H1 (cell line): Measurements from ENCODE around the gene FBXO2. TPM values are rescaled to one million over a fixed set of nuclear protein-coding genes. Genes with fewer than 3 reads are reported as not detected.

Experiments
- CTCF ChIA-PET: fragments of 300-600 bp; sonication (Branson Sonifier 250); formaldehyde crosslinking; loops from one replicate; lab custom pipeline; 2021; ENCODE audit not compliant: partially characterized antibody; lab: Charles Lee
- POLR2A ChIA-PET: fragments of 300-600 bp; sonication (Branson Sonifier 250); formaldehyde crosslinking; loops from one replicate; lab custom pipeline; 2021; ENCODE audit warnings: inconsistent platforms; ENCODE audit not compliant: partially characterized antibody; lab: Charles Lee
- DNase-seq, 2 experiments: peaks; one replicate each; pipeline versions ENCODE4 v3.0.0 to v3.0.0-alpha.2; 2010 to 2022; ENCODE audit warnings: low spot score in 2 of 2, low read depth in 1 of 2, mixed read lengths in 1 of 2
- FAIRE-seq: peaks from 2 replicates; lab custom pipeline; 2011; peaks lifted over from hg19 to GRCh38; lab: Jason Lieb, UNC
- H2AFZ ChIP-seq: 2 replicates; pipeline ENCODE4 v1.8.1; 2012; ENCODE audit warnings: low read length, inconsistent platforms
- H2AK5ac ChIP-seq: 2 replicates; pipeline ENCODE4 v1.6.1; 2013; ENCODE audit warnings: low read depth, low read length
- H2BK120ac ChIP-seq: replicated peaks from 2 replicates; pipeline ENCODE3; 2013; ENCODE audit warnings: low read depth, low read length, inconsistent platforms
- H2BK12ac ChIP-seq: 2 replicates; pipeline ENCODE4 v1.6.1; 2013; ENCODE audit warnings: low read depth, low read length
- H2BK15ac ChIP-seq: 2 replicates; pipeline ENCODE4 v1.6.1; 2013; ENCODE audit warnings: low read length
- H2BK20ac ChIP-seq: 2 replicates; pipeline ENCODE4 v1.6.1; 2013; ENCODE audit warnings: low read length
- H2BK5ac ChIP-seq: 2 replicates; pipeline ENCODE4 v1.6.1; 2013; ENCODE audit warnings: low read depth, low read length
- H3K14ac ChIP-seq: 2 replicates; pipeline ENCODE4 v1.6.1; 2013; ENCODE audit warnings: inconsistent platforms; ENCODE audit not compliant: insufficient read length
- H3K18ac ChIP-seq: 2 replicates; pipeline ENCODE4 v1.6.1; 2013; ENCODE audit warnings: low read length; ENCODE audit errors: extremely low read depth
- H3K23ac ChIP-seq: 2 replicates; pipeline ENCODE4 v1.6.1; 2013; ENCODE audit warnings: inconsistent platforms; ENCODE audit not compliant: insufficient read length
- H3K23me2 ChIP-seq: 2 replicates; pipeline ENCODE4 v1.6.1; 2013; ENCODE audit warnings: low read depth, low read length
- H3K27ac ChIP-seq: 2 replicates; pipeline ENCODE4 v1.6.1; 2011; ENCODE audit warnings: low read depth, low read length, inconsistent platforms
- H3K27me3 ChIP-seq, 4 experiments: replicated peaks in 1 of 4; 1 replicate in 1 of 4; 2 replicates in 3 of 4; pipeline versions ENCODE4 v1.6.1 to v1.8.1; 2011 to 2013; ENCODE audit warnings: low read length in 3 of 4, mild to moderate bottlenecking in 3 of 4, inconsistent platforms in 2 of 4, mixed read lengths in 2 of 4, moderate library complexity in 1 of 4; ENCODE audit not compliant: control insufficient read depth in 3 of 4, insufficient read depth in 3 of 4; ENCODE audit errors: extremely low read depth in 1 of 4
- H3K36me3 ChIP-seq, 4 experiments: 2 replicates each; pipeline versions ENCODE4 v1.6.1 to v1.8.1; 2011 to 2013; ENCODE audit warnings: mild to moderate bottlenecking in 4 of 4, low read length in 3 of 4, moderate library complexity in 2 of 4, control low read depth in 1 of 4, inconsistent platforms in 1 of 4; ENCODE audit not compliant: insufficient read depth in 4 of 4, control insufficient read depth in 2 of 4
- H3K4ac ChIP-seq: replicated peaks from 2 replicates; pipeline ENCODE3; 2013; ENCODE audit warnings: low read length, low read depth, mixed read lengths, inconsistent platforms; ENCODE audit not compliant: insufficient read length
- H3K4me1 ChIP-seq, 4 experiments: replicated peaks in 1 of 4; 1 replicate in 1 of 4; 2 replicates in 3 of 4; pipeline versions ENCODE4 v1.6.1 to v1.8.1; 2011 to 2013; ENCODE audit warnings: low read length in 3 of 4, inconsistent platforms in 2 of 4, mixed read lengths in 1 of 4; ENCODE audit not compliant: insufficient read depth in 4 of 4, control insufficient read depth in 3 of 4
- H3K4me2 ChIP-seq, 2 experiments: 2 replicates each; pipeline versions ENCODE4 v1.6.1 to v1.8.1; 2011 to 2013; ENCODE audit warnings: low read depth in 2 of 2, low read length in 2 of 2, control low read depth in 1 of 2, inconsistent platforms in 1 of 2, mild to moderate bottlenecking in 1 of 2; ENCODE audit not compliant: insufficient read depth in 1 of 2
- H3K4me3 ChIP-seq, 4 experiments: fragments of 200-600, 300-600 bp in 1 of 4; sonication (generic), shearing (Covaris generic), sonication (Bioruptor Twin) in 1 of 4; 2 replicates each; pipeline versions ENCODE4 v1.5.1 to v1.8.1; 2011 to 2016; ENCODE audit warnings: low read length in 4 of 4, low read depth in 3 of 4, control low read depth in 2 of 4, inconsistent platforms in 2 of 4, mild to moderate bottlenecking in 2 of 4, mixed read lengths in 1 of 4, moderate library complexity in 1 of 4; ENCODE audit not compliant: insufficient read depth in 2 of 4; ENCODE audit errors: extremely low read depth in 1 of 4
- H3K56ac ChIP-seq: replicated peaks from 2 replicates; pipeline ENCODE3; 2013; ENCODE audit warnings: low read depth, mild to moderate bottlenecking, mixed read lengths, low read length, inconsistent platforms; ENCODE audit not compliant: insufficient read length
- H3K79me1 ChIP-seq: 2 replicates; pipeline ENCODE4 v1.6.1; 2013; ENCODE audit warnings: low read depth, low read length, control low read depth
- H3K79me2 ChIP-seq, 2 experiments: 2 replicates each; pipeline versions ENCODE4 v1.6.1 to v1.8.1; 2012 to 2013; ENCODE audit warnings: low read length in 2 of 2, mild to moderate bottlenecking in 2 of 2, inconsistent platforms in 1 of 2; ENCODE audit not compliant: insufficient read depth in 2 of 2, control insufficient read depth in 1 of 2
- H3K9ac ChIP-seq, 4 experiments: replicated peaks in 1 of 4; 1 replicate in 1 of 4; 2 replicates in 3 of 4; pipeline versions ENCODE4 v1.6.1 to v1.8.1; 2011 to 2013; ENCODE audit warnings: low read depth in 3 of 4, low read length in 3 of 4, control low read depth in 2 of 4, mild to moderate bottlenecking in 2 of 4, moderate library complexity in 2 of 4, inconsistent platforms in 1 of 4; ENCODE audit errors: extremely low read depth in 1 of 4
- H3K9me3 ChIP-seq, 2 experiments: 2 replicates each; pipeline versions ENCODE4 v1.6.1 to v1.8.1; 2012 to 2013; ENCODE audit warnings: mild to moderate bottlenecking in 2 of 2, moderate library complexity in 2 of 2, control low read depth in 1 of 2, inconsistent platforms in 1 of 2, low read depth in 1 of 2, low read length in 1 of 2, mixed read lengths in 1 of 2; ENCODE audit not compliant: insufficient read depth in 2 of 2
- H4K20me1 ChIP-seq, 2 experiments: replicated peaks in 1 of 2; 2 replicates each; pipeline versions ENCODE3 to v1.8.1; 2011 to 2013; ENCODE audit warnings: inconsistent platforms in 2 of 2, low read length in 2 of 2, mild to moderate bottlenecking in 1 of 2; ENCODE audit not compliant: insufficient read depth in 2 of 2, control insufficient read depth in 1 of 2
- H4K5ac ChIP-seq: 2 replicates; pipeline ENCODE4 v1.6.1; 2013; ENCODE audit warnings: low read length, low read depth, mixed read lengths, inconsistent platforms; ENCODE audit not compliant: insufficient read length
- H4K8ac ChIP-seq: 2 replicates; pipeline ENCODE4 v1.8.0; 2013; ENCODE audit warnings: mild to moderate bottlenecking, moderate library complexity, low read length, inconsistent platforms; ENCODE audit not compliant: insufficient read depth; ENCODE audit errors: extremely low read depth
- H4K91ac ChIP-seq: replicated peaks from 2 replicates; pipeline ENCODE3; 2013; ENCODE audit warnings: low read length, mixed read lengths, inconsistent platforms; ENCODE audit not compliant: insufficient read length
- CBX8 ChIP-seq: fragments of 300-800, 300-1000 bp; sonication (generic); IDR thresholded peaks from 2 replicates; pipeline ENCODE4 v1.7.1; 2016; ENCODE audit warnings: low read depth, low read length, borderline replicate concordance
- CREB1 ChIP-seq: IDR thresholded peaks from 2 replicates; pipeline ENCODE4 v1.6.1; 2012; ENCODE audit warnings: inconsistent platforms
- GTF2F1 ChIP-seq: IDR thresholded peaks from 2 replicates; pipeline ENCODE4 v1.6.1; 2012; ENCODE audit warnings: low read depth, low read length, improper control_type of control experiment, borderline replicate concordance
- HDAC2 ChIP-seq, 2 experiments: fragments of 300-600 bp in 1 of 2; sonication (generic) in 1 of 2; IDR thresholded peaks; 2 replicates each; pipeline ENCODE4 v1.6.1; 2011 to 2012; ENCODE audit warnings: low read depth in 2 of 2, low read length in 2 of 2, mild to moderate bottlenecking in 2 of 2, moderate library complexity in 2 of 2, borderline replicate concordance in 1 of 2, inconsistent platforms in 1 of 2
- JUN ChIP-seq: IDR thresholded peaks from 2 replicates; pipeline ENCODE4 v1.6.1; 2011; ENCODE audit warnings: low read depth, mild to moderate bottlenecking, improper control_type of control experiment, low read length
- KDM4A ChIP-seq: IDR thresholded peaks from one replicate; pipeline ENCODE4 v1.7.1; 2012; ENCODE audit warnings: low read depth, mild to moderate bottlenecking, moderate library complexity, low read length, inconsistent platforms; ENCODE audit not compliant: severe bottlenecking
- POLR2A ChIP-seq, 2 experiments: IDR thresholded peaks; 1 replicate in 1 of 2; 2 replicates in 1 of 2; pipeline ENCODE4 v1.6.1; 2011; ENCODE audit warnings: low read depth in 2 of 2, low read length in 2 of 2, mild to moderate bottlenecking in 2 of 2; ENCODE audit errors: control extremely low read depth in 1 of 2
- POLR2AphosphoS5 ChIP-seq: IDR thresholded peaks from 2 replicates; pipeline ENCODE4 v1.6.1; 2011; ENCODE audit warnings: low read depth, low read length
- RFX5 ChIP-seq: IDR thresholded peaks from 2 replicates; pipeline ENCODE4 v1.6.1; 2011; ENCODE audit warnings: low read depth, low read length, improper control_type of control experiment, borderline replicate concordance
- YY1 ChIP-seq: IDR thresholded peaks from 2 replicates; pipeline ENCODE4 v1.6.1; 2011; ENCODE audit warnings: low read depth, mild to moderate bottlenecking, low read length
- WGBS, 2 experiments: shearing (Covaris generic) in 1 of 2; methylation state at CpG; one replicate each; pipeline versions ENCODE4 v1.1.6 to v1.1.7; 2013 to 2015; ENCODE audit warnings: low lambda C conversion rate in 2 of 2, mixed read lengths in 2 of 2, inconsistent platforms in 1 of 2, low coverage in 1 of 2, missing lambda C conversion rate in 1 of 2; ENCODE audit not compliant: insufficient replicate concordance in 2 of 2, insufficient coverage in 1 of 2, insufficient read length in 1 of 2; ENCODE audit errors: extremely low coverage in 1 of 2, missing lambda C conversion rate in 1 of 2; 5-methylcytosine and 5-hydroxymethylcytosine counted together
- polyA plus RNA-seq, 7 experiments: library from polyadenylated mRNA; depleted of rRNA in 3 of 7; stranded (reverse) in 5 of 7; unstranded in 2 of 7; fragments of >200 nt in 5 of 7; fragments of 200-250 nt in 2 of 7; gene quantifications; 1 replicate in 5 of 7; 2 replicates in 1 of 7; 4 replicates in 1 of 7; pipeline versions ENCODE4 v1.2.1 to v1.2.3, GENCODE V29; 2011 to 2013; ENCODE audit warnings: missing spikeins in 2 of 7, mixed read lengths in 2 of 7
- total RNA-seq: library from RNA; stranded (reverse); fragmentation: NEBNext Ultra II Directional; extraction: Animal tissue kit (Norgen Biotek cat#: 25700); gene quantifications from 2 replicates; pipeline ENCODE4 v1.2.1, GENCODE V29; 2021

FBXO2 gene
- total and polyA plus RNA-seq, 2 of the 8 experiments (the other 6 are each of a cell fraction or from before 2014, with no cell fraction given), result 51.3 to 57.9 TPM

- no peak for DNase-seq
- 2% methylated on average over 52 of the region's 64 CpGs; no CpG with 5 or more reads in 1 of the 2 experiments for WGBS, 2 experiments
- H3K4me1 ChIP-seq, result peaks cover 12 to 40% (median 31%) of the 10 kb centered on the region in 4 experiments
- TF ChIP-seq CBX8, result no peak
- TF ChIP-seq YY1, result no peak
- peak; percentile 57 to 65; a peak in 2 of 3 replicates for TF ChIP-seq POLR2A (IDR thresholded peaks at IDR 0.05; ENCODE audit: control extremely low read depth in 1 of 2, low read depth in 2 of 2, low read length in 2 of 2)
- 0 out of 4 replicates have a peak, but pooled peaks of 1 of the 2 experiments have one; percentile 74 for TF ChIP-seq HDAC2 (IDR thresholded peaks at IDR 0.05; ENCODE audit: borderline replicate concordance in 1 of 2, low read depth in 2 of 2, low read length in 2 of 2)
- peak; percentile 24; the same call in 1 of the 2 replicates for TF ChIP-seq CREB1
- no peak for TF ChIP-seq RFX5
- 0 out of 2 replicates have a peak, but pooled peaks have one; percentile 23 for TF ChIP-seq JUN
- TF ChIP-seq POLR2AphosphoS5, result peak; percentile 71
- no peak for TF ChIP-seq KDM4A
- TF ChIP-seq GTF2F1, result no peak
These were observed 36.4 kb upstream of the FBXO2 start for GRCh38 chr1:11690397-11691301.

More at GRCh38 chr1:11690397-11691301, 36.4 kb upstream of the FBXO2 start:
- H3K9me3 ChIP-seq, result no peaks in the 10 kb centered on the region
- H2BK120ac ChIP-seq, result peak overlapping the region; percentile 75
- H2BK12ac ChIP-seq, result peak overlapping the region; percentile 100
- peaks cover 3 to 11% of the 10 kb centered on the region in 2 experiments for H4K20me1 ChIP-seq
- no peak overlapping the region for H2AFZ ChIP-seq
- H3K14ac ChIP-seq, result peak overlapping the region; percentile 70
- peak overlapping the region; percentile 83; the same call in 1 of the 2 replicates for H2BK15ac ChIP-seq
- CTCF ChIA-PET, result interaction anchor here (0.7 to 21.6 kb wide), 17 partner anchors 9 to 264 kb away, joined by 3 to 266 read pairs (median 5); partner anchors contain the start of gene MAD2L2
- H3K79me1 ChIP-seq, result peaks cover 30% of the 10 kb centered on the region
- peak overlapping the region; percentile 61 for H3K4ac ChIP-seq
- peaks cover 23% of the 10 kb centered on the region for H3K23me2 ChIP-seq
- peak overlapping the region; percentile 88 for H3K56ac ChIP-seq
- H4K91ac ChIP-seq, result peak overlapping the region; percentile 96
- peak overlapping the region; percentile 100 for H2BK5ac ChIP-seq
- peak; percentile 19 for FAIRE-seq
- peaks cover 0 to 2% (median 0%) of the 10 kb centered on the region in 4 experiments; a peak in 2 of 7 replicates for H3K27me3 ChIP-seq
- H3K9ac ChIP-seq, result peak overlapping the region; percentile 89 to 99 (median 96)
- peak overlapping the region; percentile 97 for H3K27ac ChIP-seq
- H2AK5ac ChIP-seq, result peak overlapping the region; percentile 99
- peak overlapping the region; percentile 96 to 99 for H3K4me2 ChIP-seq
- peak overlapping the region; percentile 80; the same call in 1 of the 2 replicates for H2BK20ac ChIP-seq
- no peak overlapping the region for H3K23ac ChIP-seq
- peak overlapping the region; percentile 99 for H3K18ac ChIP-seq
- H4K5ac ChIP-seq, result peak overlapping the region; percentile 58
- POLR2A ChIA-PET, result interaction anchor here (0.6 to 32.0 kb wide), 24 partner anchors 9 to 220 kb away, joined by 3 to 1025 read pairs (median 6); partner anchors contain the start of genes AGTRAP, FBXO44, FBXO6 and MAD2L2
- peaks cover 0 to 15% (median 0%) of the 10 kb centered on the region in 4 experiments; a peak in 2 of 8 replicates for H3K36me3 ChIP-seq
- H4K8ac ChIP-seq, result peak overlapping the region; percentile 99
- H3K79me2 ChIP-seq, result peaks cover 15 to 78% of the 10 kb centered on the region in 2 experiments
- H3K4me3 ChIP-seq, result peak overlapping the region; percentile 75 to 99 (median 82)
